Neuronal stem cell (in vitro differentiated cells): Measurements from ENCODE around the gene RHD.
"Not testable (repeated sequence)": the region's sequence is repeated elsewhere in the genome, so short reads cannot be mapped to it uniquely, and the experiment has no call there.

Experiments used
- DNase-seq: peaks from one replicate; pipeline ENCODE4 v3.0.0-alpha.2; 2013; ENCODE audit warnings: low spot score
- H2AFZ ChIP-seq: one replicate; pipeline ENCODE4 v1.6.1; 2013; ENCODE audit warnings: mild to moderate bottlenecking, low read length, inconsistent platforms
- H2AK5ac ChIP-seq: 2 replicates; pipeline ENCODE4 v1.6.1; 2013; ENCODE audit warnings: low read depth, mild to moderate bottlenecking, inconsistent platforms, low read length, moderate library complexity, mixed read lengths
- H2BK120ac ChIP-seq: 2 replicates; pipeline ENCODE4 v1.6.1; 2013; ENCODE audit warnings: low read depth, mild to moderate bottlenecking, inconsistent platforms, low read length, moderate library complexity, mixed read lengths
- H2BK12ac ChIP-seq: one replicate; pipeline ENCODE4 v1.6.1; 2013; ENCODE audit warnings: low read length, inconsistent platforms
- H2BK15ac ChIP-seq: 2 replicates; pipeline ENCODE4 v1.6.1; 2013; ENCODE audit warnings: mild to moderate bottlenecking, low read length, inconsistent platforms, mixed read lengths
- H2BK5ac ChIP-seq: one replicate; pipeline ENCODE4 v1.6.1; 2013; ENCODE audit warnings: inconsistent platforms, mild to moderate bottlenecking, low read length, moderate library complexity
- H3K14ac ChIP-seq: one replicate; pipeline ENCODE4 v1.6.1; 2013; ENCODE audit warnings: low read length, inconsistent platforms
- H3K18ac ChIP-seq: 2 replicates; pipeline ENCODE4 v1.6.1; 2013; ENCODE audit warnings: low read length, inconsistent platforms
- H3K23ac ChIP-seq: 2 replicates; pipeline ENCODE4 v1.6.1; 2013; ENCODE audit warnings: low read depth, mild to moderate bottlenecking, mixed read lengths, low read length, inconsistent platforms; ENCODE audit not compliant: poor library complexity
- H3K27ac ChIP-seq: replicated peaks from 3 replicates; pipeline ENCODE4 v1.5.1; 2013; ENCODE audit warnings: low read length, inconsistent platforms
- H3K27me3 ChIP-seq, 3 experiments: 2 replicates each; pipeline ENCODE4 v1.6.1; 2013; ENCODE audit warnings: low read length in 3 of 3, mild to moderate bottlenecking in 2 of 3, inconsistent platforms in 1 of 3, low read depth in 1 of 3, mixed read lengths in 1 of 3, moderate library complexity in 1 of 3; ENCODE audit not compliant: control insufficient read depth in 3 of 3, insufficient read depth in 3 of 3
- H3K36me3 ChIP-seq, 2 donors: replicated peaks in 1 of 2; 2 replicates each; pipeline ENCODE4 v1.6.1; 2013; ENCODE audit warnings: low read length in 2 of 2; ENCODE audit not compliant: control insufficient read depth in 2 of 2, insufficient read depth in 2 of 2
- H3K4ac ChIP-seq: 2 replicates; pipeline ENCODE4 v1.6.1; 2013; ENCODE audit warnings: inconsistent platforms, mild to moderate bottlenecking, low read length, moderate library complexity
- H3K4me1 ChIP-seq, 2 donors: 1 replicate in 1 of 2; 2 replicates in 1 of 2; pipeline ENCODE4 v1.6.1; 2013; ENCODE audit warnings: low read length in 2 of 2, low read depth in 1 of 2; ENCODE audit not compliant: control insufficient read depth in 2 of 2, insufficient read depth in 1 of 2
- H3K4me2 ChIP-seq: one replicate; pipeline ENCODE4 v1.6.1; 2013; ENCODE audit warnings: mild to moderate bottlenecking, low read length, inconsistent platforms; ENCODE audit not compliant: insufficient read depth, poor library complexity, severe bottlenecking
- H3K4me3 ChIP-seq, 2 donors: 2 replicates each; pipeline ENCODE4 v1.5.1; 2013; ENCODE audit warnings: low read length in 2 of 2, mild to moderate bottlenecking in 2 of 2, inconsistent platforms in 1 of 2, moderate library complexity in 1 of 2
- H3K79me1 ChIP-seq: one replicate; pipeline ENCODE4 v1.6.1; 2013; ENCODE audit warnings: low read depth, mild to moderate bottlenecking, inconsistent platforms, low read length, moderate library complexity
- H3K9ac ChIP-seq: one replicate; pipeline ENCODE4 v1.6.1; 2013; ENCODE audit warnings: mild to moderate bottlenecking, low read depth, low read length, inconsistent platforms; ENCODE audit not compliant: poor library complexity
- H3K9me3 ChIP-seq, 2 donors: replicated peaks in 1 of 2; 2 replicates each; pipeline versions ENCODE3 to v1.6.1; 2013; ENCODE audit warnings: low read length in 2 of 2, mild to moderate bottlenecking in 2 of 2, inconsistent platforms in 1 of 2, low read depth in 1 of 2, mixed read lengths in 1 of 2, moderate library complexity in 1 of 2; ENCODE audit not compliant: control insufficient read depth in 2 of 2, insufficient read depth in 1 of 2
- H4K8ac ChIP-seq: one replicate; pipeline ENCODE4 v1.6.1; 2013; ENCODE audit warnings: low read depth, mild to moderate bottlenecking, inconsistent platforms, low read length, moderate library complexity
- H4K91ac ChIP-seq: one replicate; pipeline ENCODE4 v1.6.1; 2013; ENCODE audit warnings: low read length, low read depth, mild to moderate bottlenecking, inconsistent platforms; ENCODE audit not compliant: poor library complexity
- WGBS, 2 donors: extraction: QIAGEN DNeasy Blood & Tissue Kit; methylation state at CpG; one replicate each; pipeline ENCODE4 v1.1.7; 2013; ENCODE audit warnings: missing lambda C conversion rate in 2 of 2, mixed read lengths in 1 of 2; ENCODE audit not compliant: insufficient read length in 2 of 2, insufficient replicate concordance in 1 of 2; ENCODE audit errors: extremely low coverage in 2 of 2; 5-methylcytosine and 5-hydroxymethylcytosine counted together

The RHD gene

GRCh38 chr1:25278790-25279189, 6.5 kb downstream of the RHD start:
- not testable (repeated sequence) for H2BK15ac ChIP-seq, H2AFZ ChIP-seq, H3K36me3 ChIP-seq, H2BK120ac ChIP-seq, H3K4me1 ChIP-seq, H2AK5ac ChIP-seq, H3K23ac ChIP-seq, H4K91ac ChIP-seq, H3K4me3 ChIP-seq, H3K14ac ChIP-seq, H2BK5ac ChIP-seq, H3K9me3 ChIP-seq, DNase-seq, H3K4me2 ChIP-seq, H3K9ac ChIP-seq, H3K27me3 ChIP-seq, H2BK12ac ChIP-seq, H3K18ac ChIP-seq, H3K79me1 ChIP-seq, H3K4ac ChIP-seq, H4K8ac ChIP-seq, H3K27ac ChIP-seq
- no CpG with 5 or more reads among the region's 8 CpGs for WGBS, 2 donors

GRCh38 chr1:25279693-25280111, 7.4 kb downstream of the RHD start:
- H2AFZ ChIP-seq, H3K4me2 ChIP-seq, H3K4me3 ChIP-seq, H3K36me3 ChIP-seq, H3K9ac ChIP-seq, H2BK5ac ChIP-seq, H3K18ac ChIP-seq, H2BK120ac ChIP-seq, H2AK5ac ChIP-seq, H3K27me3 ChIP-seq, H3K4me1 ChIP-seq, H3K9me3 ChIP-seq, H2BK12ac ChIP-seq, H2BK15ac ChIP-seq, H4K8ac ChIP-seq, H3K79me1 ChIP-seq, H3K4ac ChIP-seq, H3K14ac ChIP-seq, DNase-seq, H3K23ac ChIP-seq, H3K27ac ChIP-seq, H4K91ac ChIP-seq: not testable (repeated sequence)
- no CpG with 5 or more reads among the region's 5 CpGs for WGBS, 2 donors

- H3K79me1 ChIP-seq, H3K4ac ChIP-seq, H3K18ac ChIP-seq: not testable (repeated sequence)
Measured at GRCh38 chr1:25285862-25286261, 13.6 kb downstream of the RHD start.

DNA sequence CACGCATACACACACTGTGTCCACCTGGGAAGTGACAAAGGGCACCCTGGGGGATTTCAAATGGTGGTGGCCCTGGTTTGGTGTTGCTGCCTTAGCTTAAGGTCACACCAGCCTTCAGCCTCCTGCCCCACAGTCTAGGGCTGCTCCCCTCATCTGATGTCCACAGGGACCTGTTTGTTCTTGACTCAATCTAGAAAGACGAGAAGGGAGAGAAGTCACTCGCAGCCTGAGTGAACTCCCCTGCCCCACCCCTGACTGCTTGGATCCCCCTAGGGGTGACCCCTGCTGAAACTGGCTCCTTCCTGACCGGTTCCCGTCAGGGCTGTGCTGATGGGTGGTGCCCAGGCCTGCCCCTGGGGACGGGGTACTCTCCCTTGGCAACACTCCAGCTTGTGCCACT, 14.9 kb downstream of the RHD start:
- H3K4me3 ChIP-seq, H3K4ac ChIP-seq, H4K91ac ChIP-seq, H3K27me3 ChIP-seq, H2AFZ ChIP-seq, H4K8ac ChIP-seq, H2BK120ac ChIP-seq, H3K36me3 ChIP-seq, H3K79me1 ChIP-seq, H3K27ac ChIP-seq, H2AK5ac ChIP-seq, H3K9ac ChIP-seq, H3K14ac ChIP-seq, H2BK12ac ChIP-seq, H3K23ac ChIP-seq, H3K4me1 ChIP-seq, H3K18ac ChIP-seq, H2BK5ac ChIP-seq, H3K9me3 ChIP-seq, H2BK15ac ChIP-seq, H3K4me2 ChIP-seq: not testable (repeated sequence)
- no CpG with 5 or more reads among the region's 6 CpGs for WGBS, 2 donors
- peak; percentile 3 for DNase-seq

More at GRCh38 chr1:25285862-25286261, 13.6 kb downstream of the RHD start:
- not testable (repeated sequence) for DNase-seq, H4K8ac ChIP-seq, H2BK12ac ChIP-seq, H3K23ac ChIP-seq, H2BK15ac ChIP-seq, H2AFZ ChIP-seq, H2BK120ac ChIP-seq, H2BK5ac ChIP-seq, H3K9me3 ChIP-seq, H3K4me1 ChIP-seq, H3K27ac ChIP-seq, H3K9ac ChIP-seq, H3K14ac ChIP-seq, H2AK5ac ChIP-seq, H3K36me3 ChIP-seq, H3K4me3 ChIP-seq, H3K4me2 ChIP-seq, H4K91ac ChIP-seq, H3K27me3 ChIP-seq
- WGBS, 2 donors, result no CpG with 5 or more reads among the region's 3 CpGs
